HG02970 (cell line): Measurements from ENCODE around the gene FAM72C.
"Not testable (repeated sequence)": the region's sequence is repeated elsewhere in the genome, so short reads cannot be mapped to it uniquely, and the experiment has no call there.

Source experiments
- ATAC-seq: cut with Tn5 transposase; IDR thresholded peaks from one replicate; pipeline ENCODE4 v1.9.1; 2021; ENCODE audit warnings: mild to moderate bottlenecking, moderate library complexity, moderate number of reproducible peaks; ENCODE audit not compliant: unreplicated experiment, low FRiP score

FAM72C gene

DNA sequence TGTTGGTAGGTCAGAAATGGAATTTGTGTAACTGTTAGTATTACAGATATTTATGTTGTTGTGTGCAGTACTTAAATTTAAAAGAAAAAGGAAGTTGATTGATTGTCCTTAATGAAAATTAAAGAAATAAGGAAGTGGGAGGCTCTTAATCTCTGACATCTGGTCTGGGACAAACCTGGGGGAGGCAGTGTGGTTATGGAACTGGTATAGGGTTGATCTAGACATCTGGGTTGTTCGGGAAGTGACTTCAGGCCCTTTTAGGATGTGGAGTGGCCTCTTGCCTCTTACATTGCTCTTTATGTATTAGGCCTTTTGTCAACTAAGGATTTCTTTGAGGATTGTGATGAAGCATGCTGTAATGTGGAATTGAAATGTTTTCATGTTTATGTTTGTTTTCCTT, 16.1 kb upstream of the FAM72C start:
- not testable (repeated sequence) for ATAC-seq

DNA sequence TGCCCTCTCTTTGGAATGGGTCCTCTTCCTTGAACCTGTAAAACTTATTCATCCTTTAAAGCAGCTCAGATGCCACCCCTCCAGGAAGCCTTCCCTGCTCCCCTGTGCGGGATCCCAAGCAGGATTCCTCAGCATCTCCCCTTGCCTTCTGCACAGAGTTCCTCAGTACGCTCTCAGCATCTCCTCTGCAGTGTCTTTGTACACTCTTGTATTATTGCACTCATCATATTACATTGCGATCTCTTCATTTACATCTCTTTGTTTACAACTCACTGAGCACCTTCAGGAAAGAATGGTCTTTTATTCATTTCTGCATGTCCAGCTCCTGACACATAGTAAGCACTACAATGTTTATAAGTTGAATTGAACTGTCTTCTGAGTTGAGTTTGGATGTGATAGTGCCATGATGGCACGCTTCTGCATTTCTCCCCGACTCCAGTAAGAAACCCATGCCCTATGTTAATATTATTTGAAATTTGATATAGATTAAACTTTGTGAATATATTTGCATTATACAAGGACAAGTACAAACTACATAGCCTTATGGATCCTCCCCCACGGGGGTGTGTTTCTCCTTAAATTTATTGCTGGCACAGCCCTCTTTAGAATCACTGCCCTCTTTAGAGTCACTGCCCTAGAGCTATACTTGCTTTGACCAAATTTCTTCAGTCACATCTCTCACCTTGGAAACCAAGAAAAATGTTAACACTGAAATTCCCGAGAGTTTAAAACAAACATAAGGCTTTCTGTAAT, 13.1 kb upstream of the FAM72C start:
- ATAC-seq, result not testable (repeated sequence)

DNA sequence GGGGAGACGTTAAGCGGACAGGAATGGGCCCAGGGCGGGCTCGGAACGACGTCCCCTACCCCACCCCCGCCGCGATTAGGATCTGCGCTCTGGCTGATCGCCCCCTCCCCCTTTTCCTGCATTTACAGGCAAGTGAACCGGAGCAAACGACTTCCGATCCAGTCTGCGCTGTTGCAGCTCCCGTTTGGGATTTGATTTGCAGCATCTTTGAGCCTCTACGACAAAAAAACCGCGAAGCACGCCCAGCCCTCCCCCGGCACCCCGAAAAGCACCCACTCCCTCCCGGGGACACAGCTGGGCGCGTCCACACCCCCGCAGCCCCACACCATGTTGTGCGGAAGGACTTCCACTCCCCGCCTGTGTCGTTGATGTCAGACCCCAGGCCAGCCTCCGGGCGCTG, 2.6 kb upstream of the FAM72C start:
- not testable (repeated sequence) for ATAC-seq

DNA sequence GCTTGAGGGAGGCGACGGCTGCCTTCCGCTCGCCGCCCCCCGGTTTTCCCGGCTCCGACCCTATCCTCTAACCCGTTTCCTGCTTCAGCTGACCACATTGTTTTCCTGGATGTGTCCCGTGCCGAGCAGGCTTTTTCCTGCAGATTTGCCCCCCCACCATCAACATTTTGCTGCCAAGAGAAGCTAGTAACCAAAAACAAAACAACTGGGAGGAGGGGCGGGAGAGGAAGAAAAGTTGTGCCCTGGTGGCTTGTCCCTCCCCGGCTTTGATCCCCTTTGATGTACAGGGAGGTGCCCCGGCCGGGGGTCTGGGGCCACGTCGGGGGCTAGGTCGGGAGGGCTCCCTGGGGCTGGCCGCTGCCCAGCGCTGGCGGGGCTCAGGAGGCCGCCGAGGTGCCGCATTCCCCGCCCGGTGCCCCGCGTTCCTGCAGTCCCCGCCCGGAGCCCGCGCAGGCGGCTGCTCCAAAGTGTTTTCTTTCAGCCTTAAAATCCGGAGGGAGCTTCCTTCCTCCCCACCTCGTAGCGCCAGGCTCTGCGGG, 2.2 kb upstream of the FAM72C start:
- not testable (repeated sequence) for ATAC-seq

DNA sequence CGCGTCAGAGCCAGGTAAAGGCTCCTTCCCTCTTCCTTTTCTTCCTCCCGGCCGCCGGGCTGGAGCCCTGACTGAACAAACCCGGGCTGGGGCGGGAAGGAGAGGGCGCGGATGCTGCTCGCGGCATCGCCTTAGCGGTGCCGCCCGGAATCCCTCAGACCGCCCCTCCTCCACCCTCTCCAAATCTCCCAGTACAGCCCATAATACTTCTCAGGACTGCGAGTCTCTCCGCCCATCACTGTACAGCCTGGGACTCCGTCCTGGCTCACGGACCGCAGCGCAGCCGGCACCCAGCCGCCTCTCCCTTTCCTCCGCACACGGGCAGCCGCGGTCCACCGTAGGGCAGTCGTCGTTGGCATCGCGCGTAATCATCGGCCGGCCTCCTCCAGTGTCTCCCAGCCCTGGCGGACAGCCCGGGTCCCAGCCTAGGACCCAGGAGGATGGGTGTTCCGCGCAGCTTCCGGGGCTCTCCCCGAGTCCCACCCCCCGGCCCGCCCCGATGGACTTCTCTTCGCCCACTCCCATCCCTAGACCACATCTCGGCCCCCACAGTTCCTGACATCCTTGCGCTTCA, 1.1 kb upstream of the FAM72C start:
- peak; percentile 6 for ATAC-seq

DNA sequence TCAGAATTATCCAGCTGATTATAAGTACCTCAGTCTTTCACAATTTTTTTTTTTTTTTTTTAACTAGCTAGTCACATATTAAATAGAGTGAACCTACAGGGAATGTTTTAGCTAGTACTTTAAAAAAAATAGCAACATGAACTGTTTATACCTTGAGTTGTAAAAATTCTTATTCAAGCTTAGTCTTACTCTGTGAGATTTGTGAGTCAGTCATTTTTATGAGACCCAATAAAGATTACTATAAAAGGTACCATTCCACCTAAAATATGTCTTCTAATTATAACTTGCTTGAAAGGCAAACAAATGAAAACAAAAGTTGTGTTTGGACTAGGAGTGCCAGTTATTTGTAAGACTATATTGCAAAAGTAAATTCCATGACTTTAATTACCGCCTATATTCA, 5.9 kb downstream of the FAM72C start:
- ATAC-seq, result not testable (repeated sequence)

DNA sequence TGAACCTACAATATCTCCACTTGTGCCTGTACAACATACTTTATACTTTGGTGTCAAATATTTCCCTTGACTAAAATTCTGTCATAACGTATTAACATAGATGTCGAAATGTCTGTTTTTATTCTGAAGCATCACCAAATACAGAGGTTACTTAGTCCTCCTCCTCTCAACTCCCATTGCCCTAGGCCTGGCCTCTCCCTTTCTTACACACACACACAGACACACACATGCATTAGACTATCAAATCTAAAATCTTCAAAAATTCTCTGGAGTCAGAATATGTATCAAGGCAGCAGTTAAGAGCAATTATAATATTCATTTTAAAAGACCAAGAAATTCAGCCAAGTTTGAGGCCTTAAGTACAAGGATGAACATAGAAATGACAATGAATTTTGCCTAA, 7.5 kb downstream of the FAM72C start:
- ATAC-seq, result not testable (repeated sequence)

DNA sequence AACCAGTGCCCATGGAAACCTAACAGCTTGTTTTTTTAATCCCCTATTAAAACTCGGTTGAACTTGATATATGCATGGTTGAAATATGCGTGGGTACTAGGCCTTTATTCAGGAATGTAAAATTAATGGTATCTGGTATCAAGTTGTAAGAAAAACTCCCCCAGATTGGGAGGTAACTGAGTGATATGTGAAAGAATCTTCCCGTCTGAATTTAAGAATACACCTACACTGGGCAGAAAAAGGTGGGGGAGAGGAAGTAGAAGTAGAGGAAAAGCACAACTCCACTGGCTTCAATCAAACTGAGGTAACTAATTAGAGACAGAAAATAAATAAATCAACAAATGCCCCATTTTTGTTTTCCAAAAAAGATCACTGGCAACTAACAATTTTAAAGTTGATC, 15.9 kb downstream of the FAM72C start:
- ATAC-seq, result not testable (repeated sequence)

DNA sequence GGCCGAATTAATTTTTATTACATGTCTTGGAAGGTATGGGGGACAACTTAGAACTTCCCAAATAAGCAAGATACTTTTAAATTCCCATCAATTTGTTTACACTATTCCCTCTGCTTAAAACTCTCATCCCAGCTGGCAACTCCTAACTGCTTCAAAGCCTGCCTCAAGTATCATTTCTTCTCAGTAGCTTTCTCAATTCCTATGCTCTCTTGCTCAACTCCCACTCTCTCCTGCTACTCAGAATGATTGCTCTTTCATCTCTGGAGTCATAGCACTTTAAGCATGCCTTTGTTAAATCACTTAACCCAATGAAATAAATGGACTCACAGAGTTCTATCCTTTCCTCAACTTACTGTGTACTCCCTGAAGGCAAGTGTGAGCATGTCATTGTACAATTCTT, 18.9 kb downstream of the FAM72C start:
- not testable (repeated sequence) for ATAC-seq

DNA sequence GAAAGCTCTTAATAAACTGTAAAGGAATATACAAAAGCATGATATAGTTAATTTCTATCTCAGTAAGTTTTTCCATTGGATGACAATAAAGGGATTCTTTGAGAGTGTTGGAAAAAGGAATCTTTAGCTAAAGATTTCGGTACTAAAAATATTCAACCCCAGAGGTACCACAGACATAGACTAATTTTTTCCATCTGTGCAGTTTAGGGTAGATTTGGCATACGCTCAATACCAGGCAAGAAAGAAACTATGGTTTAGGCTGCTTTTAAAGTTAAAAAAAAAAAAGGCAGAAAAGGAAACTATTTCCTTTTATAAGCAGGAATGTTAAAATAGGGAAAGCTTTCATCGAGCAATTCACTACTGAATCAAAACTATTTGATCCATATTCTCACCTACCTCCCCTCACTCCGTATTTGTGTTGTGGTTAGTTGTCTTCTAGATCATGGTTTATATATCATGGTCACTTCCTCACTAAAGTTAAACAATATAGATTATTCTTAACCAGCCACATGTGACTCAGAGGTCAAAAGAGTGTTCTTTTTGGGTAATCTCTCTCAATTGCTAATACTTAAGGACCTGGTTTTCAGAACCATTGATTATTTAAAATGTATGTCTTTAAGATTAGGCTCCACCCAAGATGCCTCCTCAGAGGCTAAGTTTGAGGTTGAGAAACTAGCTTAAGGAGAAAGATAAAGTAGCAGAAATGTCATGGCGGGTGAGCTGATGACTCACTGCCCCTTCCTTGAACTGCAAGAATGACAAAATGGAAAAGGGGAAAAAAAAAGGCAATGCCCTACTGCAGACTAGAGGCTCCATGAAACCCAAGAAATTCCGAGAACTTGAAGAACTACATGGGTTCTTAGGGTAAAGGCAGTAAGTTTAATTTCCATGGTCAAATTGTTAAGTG, 20.0 kb downstream of the FAM72C start:
- not testable (repeated sequence) for ATAC-seq

DNA sequence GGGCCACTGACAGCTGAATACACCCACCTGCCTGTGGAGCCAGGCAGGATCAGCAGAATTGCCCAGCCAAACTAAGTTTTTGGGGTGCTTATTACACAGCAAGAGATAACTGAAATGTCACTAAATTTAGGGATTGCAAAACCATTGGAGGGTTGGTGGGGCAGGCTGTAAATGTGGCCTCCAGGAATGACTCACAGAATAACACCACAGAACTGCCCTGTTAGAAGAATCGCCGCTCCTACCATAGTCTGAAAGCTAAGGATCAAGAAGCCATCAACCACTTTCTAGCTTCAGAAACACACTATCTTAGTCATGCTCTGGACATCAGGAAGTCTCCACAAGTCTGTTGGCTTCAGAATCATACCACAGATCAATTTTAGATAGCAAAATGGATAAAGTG, 24.0 kb downstream of the FAM72C start:
- not testable (repeated sequence) for ATAC-seq

DNA sequence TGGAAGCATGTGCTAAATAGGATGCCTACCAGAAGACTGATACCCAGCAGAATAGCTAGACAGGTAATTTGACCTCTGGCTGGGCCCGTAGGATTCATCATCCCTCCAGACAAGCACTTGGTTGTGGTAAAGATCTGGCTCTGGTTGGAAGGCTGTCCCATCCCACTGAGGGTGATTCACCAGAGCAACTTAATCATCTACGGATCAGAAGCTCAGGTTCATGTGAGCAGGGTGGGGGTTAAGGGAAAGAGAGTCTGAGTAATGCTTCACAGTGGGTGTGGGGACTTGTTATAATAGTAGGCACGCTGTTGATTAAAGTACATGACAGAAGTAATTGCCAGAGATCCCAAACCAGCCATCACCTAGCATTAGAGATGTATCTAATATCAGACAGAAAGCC, 26.5 kb downstream of the FAM72C start:
- not testable (repeated sequence) for ATAC-seq

DNA sequence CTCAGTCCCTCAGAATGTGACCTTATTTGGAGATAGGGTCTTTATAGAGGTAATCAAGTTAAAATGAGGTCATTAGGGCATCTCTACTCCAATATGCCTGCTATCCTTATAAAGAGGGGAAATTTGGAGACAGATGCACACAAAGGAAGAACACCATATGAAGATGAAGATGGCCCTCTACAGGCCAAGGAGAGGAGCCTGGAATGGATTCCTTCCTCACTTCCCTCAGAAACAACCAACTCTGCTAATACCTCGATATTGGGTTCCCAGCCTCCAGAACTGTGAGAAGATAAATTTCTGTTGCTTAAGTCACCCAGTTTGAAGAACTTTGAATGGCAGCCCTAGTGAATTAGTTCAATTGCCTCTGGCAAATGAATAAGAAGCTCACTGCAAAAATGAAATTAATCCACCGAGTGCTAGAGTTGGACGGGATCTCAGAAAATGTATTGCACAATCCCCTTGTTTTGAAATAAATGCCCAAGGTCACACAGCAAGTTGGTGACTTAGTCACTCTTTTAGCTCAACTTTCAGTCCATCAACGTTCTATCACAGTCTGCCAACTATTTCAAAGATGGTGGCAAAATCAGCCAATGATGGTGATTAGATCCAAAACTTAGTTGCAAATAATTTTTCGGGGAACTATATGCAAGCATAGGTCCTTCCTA, 27.1 kb downstream of the FAM72C start:
- not testable (repeated sequence) for ATAC-seq

DNA sequence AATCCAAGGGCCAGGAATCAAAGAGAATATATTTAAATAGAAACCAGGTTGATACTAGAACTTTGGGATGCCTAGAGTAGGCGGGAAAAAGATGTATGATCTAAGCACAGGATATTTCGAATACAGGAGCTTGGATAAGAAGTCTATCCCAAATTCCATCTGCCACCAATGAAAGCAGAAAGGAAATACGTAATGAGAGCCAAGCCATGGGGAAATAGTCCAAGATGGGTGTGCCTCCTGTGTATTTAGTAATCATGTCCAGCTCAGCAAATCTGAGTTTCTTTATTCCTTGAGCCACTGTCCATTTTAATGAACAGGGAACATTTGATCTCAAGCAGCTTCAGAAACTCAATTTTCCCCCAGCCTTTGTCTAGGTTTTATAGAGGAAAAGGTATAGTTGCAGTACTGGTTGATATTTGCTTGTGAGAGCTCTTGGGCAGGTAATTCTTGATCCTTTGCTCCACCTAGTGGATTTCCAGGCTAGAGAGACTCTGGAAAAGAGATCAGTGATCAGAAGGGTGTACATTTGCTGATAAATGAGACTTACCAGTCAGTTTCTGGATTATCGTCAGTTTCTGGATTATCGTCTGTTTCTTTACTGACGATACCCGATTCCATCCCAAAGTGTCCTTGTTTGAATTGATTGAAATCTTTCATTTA, 28.3 kb downstream of the FAM72C start:
- not testable (repeated sequence) for ATAC-seq

DNA sequence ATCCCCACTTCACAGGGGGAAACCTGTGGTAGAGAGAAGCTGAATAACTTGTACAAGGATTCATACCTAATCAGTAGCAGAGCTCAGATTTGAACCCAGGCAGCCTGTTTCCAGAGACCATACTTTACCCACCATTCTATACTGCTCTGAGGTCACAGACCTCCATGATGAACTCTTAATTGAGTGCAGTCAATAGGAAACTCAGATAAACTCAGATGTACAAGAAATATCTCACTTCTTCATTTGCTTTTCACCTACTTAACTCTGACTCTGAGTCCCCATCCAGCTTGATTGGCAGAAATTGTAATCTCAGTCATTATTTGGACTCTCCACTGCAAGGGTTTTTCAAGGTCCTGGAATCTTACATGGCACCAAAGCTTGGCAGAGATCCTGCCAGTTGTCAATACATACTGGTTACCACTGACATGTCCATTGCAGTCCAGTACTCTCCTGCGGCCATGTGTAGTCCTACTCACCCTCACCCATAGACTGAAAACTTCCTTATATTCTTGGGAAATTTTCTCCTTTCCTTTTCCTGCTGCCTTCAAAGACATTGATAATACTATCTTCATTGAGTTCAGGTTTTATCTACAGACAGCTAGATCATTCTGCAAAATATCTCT, 29.4 kb downstream of the FAM72C start:
- ATAC-seq, result not testable (repeated sequence)

DNA sequence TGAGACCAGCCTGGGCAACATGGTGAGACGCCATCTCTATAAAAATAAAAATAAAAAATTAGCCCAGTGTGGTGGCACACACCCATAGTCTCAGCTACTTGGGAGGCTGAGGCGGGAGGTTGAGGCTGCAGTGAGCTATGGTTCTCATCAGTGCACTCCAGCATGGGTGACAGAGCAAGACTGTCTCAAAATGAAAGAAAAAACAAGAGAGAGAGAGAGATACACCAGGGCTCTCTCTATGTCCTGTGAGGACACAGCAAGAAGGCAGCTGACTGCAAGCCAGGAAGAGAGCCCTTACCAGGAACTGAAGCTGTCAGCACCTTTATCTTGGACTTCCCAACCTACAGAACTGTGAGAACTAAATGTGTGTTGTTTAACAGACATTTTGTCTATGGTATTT, 32.1 kb downstream of the FAM72C start:
- ATAC-seq, result not testable (repeated sequence)

DNA sequence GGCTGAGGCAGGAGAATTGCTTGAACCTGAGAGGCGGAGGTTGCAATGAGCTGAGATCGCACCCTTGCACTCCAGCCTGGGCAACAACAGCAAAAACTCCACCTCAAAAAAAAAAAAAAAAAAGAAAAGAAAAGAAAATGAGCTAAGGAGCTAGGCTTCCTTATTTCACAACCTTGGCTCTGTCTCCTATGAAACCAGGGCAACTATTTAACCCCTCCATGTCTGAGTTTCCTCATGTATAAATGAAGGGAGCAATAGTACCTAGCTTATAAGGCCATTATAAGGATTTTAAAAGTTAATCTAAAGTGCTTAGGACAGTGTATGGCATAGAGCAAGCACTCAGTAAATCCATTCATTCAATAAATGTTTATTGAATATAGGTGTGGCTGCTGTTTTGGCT, 32.9 kb downstream of the FAM72C start:
- not testable (repeated sequence) for ATAC-seq

DNA sequence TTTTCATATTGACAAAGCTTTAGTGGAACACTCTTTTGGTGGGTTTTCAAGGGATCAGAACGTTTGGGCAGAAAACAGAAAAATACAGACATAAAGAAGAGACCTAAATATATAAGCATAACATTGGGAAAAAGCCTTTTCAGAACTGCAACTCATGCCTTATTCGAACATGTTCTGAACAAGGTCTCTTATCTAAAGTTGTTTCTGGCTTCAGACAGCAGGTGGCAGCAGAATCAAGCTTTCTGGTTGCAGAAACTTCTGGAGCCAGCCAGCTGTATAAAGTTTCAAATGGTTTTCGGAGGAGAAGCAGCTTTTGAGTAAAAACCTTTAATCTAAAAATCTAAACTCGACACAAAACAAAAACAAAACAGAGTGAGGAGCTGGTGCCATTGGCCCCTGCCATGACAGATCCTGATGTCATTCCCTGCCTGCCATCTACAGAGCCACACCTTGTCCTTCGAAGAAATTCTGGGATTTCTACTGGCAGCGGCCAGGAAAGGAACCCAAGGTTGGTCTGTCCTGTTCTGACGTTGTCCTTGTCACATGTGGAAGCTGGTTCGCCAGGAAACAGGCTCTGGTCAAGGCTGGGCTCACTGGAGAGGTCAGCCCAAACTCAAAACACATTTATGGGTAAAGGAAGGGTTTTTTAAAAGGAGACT, 35.2 kb downstream of the FAM72C start:
- not testable (repeated sequence) for ATAC-seq

DNA sequence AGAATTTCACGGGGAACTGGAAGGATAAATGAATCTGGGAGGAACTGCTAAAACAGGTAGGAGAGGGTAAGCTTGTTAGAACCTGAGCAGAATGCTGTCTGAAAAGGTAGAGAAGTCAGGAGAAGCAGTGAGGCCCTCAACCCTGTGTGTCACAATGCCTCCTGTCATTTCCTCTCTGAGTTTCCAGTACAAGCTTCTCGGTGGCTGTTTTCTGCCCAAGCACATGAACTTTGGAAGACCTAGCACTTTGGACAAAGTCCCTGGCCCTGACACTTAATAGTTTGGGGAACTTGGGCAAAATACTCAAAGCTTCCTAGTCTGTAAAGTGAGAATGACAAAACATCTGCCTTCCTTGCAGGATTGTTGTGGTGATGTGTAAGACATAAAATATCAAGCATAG, 52.7 kb downstream of the FAM72C start:
- ATAC-seq, result not testable (repeated sequence)
